PC-9 (cell line): ENCODE data around the gene ANKIB1.

Experiments used
- CTCF ChIP-seq: fragments of 200-600 bp; sonication (generic); conservative IDR thresholded peaks from 2 replicates; pipeline ENCODE4 v1.6.1; 2017; ENCODE audit warnings: mixed run types, antibody characterized with exemption, mild to moderate bottlenecking, moderate library complexity
- EZH2 ChIP-seq: fragments of 200-600 bp; sonication (generic); IDR thresholded peaks from 2 replicates; pipeline ENCODE4 v1.8.0; 2017; ENCODE audit warnings: antibody characterized with exemption, low read depth

GRCh38 chr7:92200791-92201190, 45.0 kb upstream of the ANKIB1 start:
- TF ChIP-seq CTCF (no peak; the same call in 1 of the 2 replicates), EZH2 (no peak)
